ENCODE measurements around the gene STARD5.

GRCh38 chr15:81312790-81313543 lies 11.0 kb downstream of the STARD5 start:
- TF ChIP-seq CTCF (IDR thresholded peaks at IDR 0.05), result no peak
- TF ChIP-seq POLR2A (IDR thresholded peaks at IDR 0.05), result no peak
